H1 (cell line): ENCODE data around the gene HTR3E. TPM values are rescaled to one million over a fixed set of nuclear protein-coding genes. Genes with fewer than 3 reads are reported as not detected.

ENCODE experiments used
- CTCF ChIA-PET: fragments of 300-600 bp; sonication (Branson Sonifier 250); formaldehyde crosslinking; loops from one replicate; lab custom pipeline; 2021; ENCODE audit not compliant: partially characterized antibody; lab: Charles Lee
- POLR2A ChIA-PET: fragments of 300-600 bp; sonication (Branson Sonifier 250); formaldehyde crosslinking; loops from one replicate; lab custom pipeline; 2021; ENCODE audit warnings: inconsistent platforms; ENCODE audit not compliant: partially characterized antibody; lab: Charles Lee
- DNase-seq, 2 experiments: peaks; one replicate each; pipeline versions ENCODE4 v3.0.0 to v3.0.0-alpha.2; 2010 to 2022; ENCODE audit warnings: low spot score in 2 of 2, low read depth in 1 of 2, mixed read lengths in 1 of 2
- FAIRE-seq: peaks from 2 replicates; lab custom pipeline; 2011; peaks lifted over from hg19 to GRCh38; lab: Jason Lieb, UNC
- H2AFZ ChIP-seq: 2 replicates; pipeline ENCODE4 v1.8.1; 2012; ENCODE audit warnings: low read length, inconsistent platforms
- H2AK5ac ChIP-seq: 2 replicates; pipeline ENCODE4 v1.6.1; 2013; ENCODE audit warnings: low read depth, low read length
- H2BK120ac ChIP-seq: replicated peaks from 2 replicates; pipeline ENCODE3; 2013; ENCODE audit warnings: low read depth, low read length, inconsistent platforms
- H2BK12ac ChIP-seq: 2 replicates; pipeline ENCODE4 v1.6.1; 2013; ENCODE audit warnings: low read depth, low read length
- H2BK15ac ChIP-seq: 2 replicates; pipeline ENCODE4 v1.6.1; 2013; ENCODE audit warnings: low read length
- H2BK20ac ChIP-seq: 2 replicates; pipeline ENCODE4 v1.6.1; 2013; ENCODE audit warnings: low read length
- H2BK5ac ChIP-seq: 2 replicates; pipeline ENCODE4 v1.6.1; 2013; ENCODE audit warnings: low read depth, low read length
- H3K14ac ChIP-seq: 2 replicates; pipeline ENCODE4 v1.6.1; 2013; ENCODE audit warnings: inconsistent platforms; ENCODE audit not compliant: insufficient read length
- H3K18ac ChIP-seq: 2 replicates; pipeline ENCODE4 v1.6.1; 2013; ENCODE audit warnings: low read length; ENCODE audit errors: extremely low read depth
- H3K23ac ChIP-seq: 2 replicates; pipeline ENCODE4 v1.6.1; 2013; ENCODE audit warnings: inconsistent platforms; ENCODE audit not compliant: insufficient read length
- H3K23me2 ChIP-seq: 2 replicates; pipeline ENCODE4 v1.6.1; 2013; ENCODE audit warnings: low read depth, low read length
- H3K27ac ChIP-seq: 2 replicates; pipeline ENCODE4 v1.6.1; 2011; ENCODE audit warnings: low read depth, low read length, inconsistent platforms
- H3K27me3 ChIP-seq, 4 experiments: replicated peaks in 1 of 4; 1 replicate in 1 of 4; 2 replicates in 3 of 4; pipeline versions ENCODE4 v1.6.1 to v1.8.1; 2011 to 2013; ENCODE audit warnings: low read length in 3 of 4, mild to moderate bottlenecking in 3 of 4, inconsistent platforms in 2 of 4, mixed read lengths in 2 of 4, moderate library complexity in 1 of 4; ENCODE audit not compliant: control insufficient read depth in 3 of 4, insufficient read depth in 3 of 4; ENCODE audit errors: extremely low read depth in 1 of 4
- H3K36me3 ChIP-seq, 4 experiments: 2 replicates each; pipeline versions ENCODE4 v1.6.1 to v1.8.1; 2011 to 2013; ENCODE audit warnings: mild to moderate bottlenecking in 4 of 4, low read length in 3 of 4, moderate library complexity in 2 of 4, control low read depth in 1 of 4, inconsistent platforms in 1 of 4; ENCODE audit not compliant: insufficient read depth in 4 of 4, control insufficient read depth in 2 of 4
- H3K4ac ChIP-seq: replicated peaks from 2 replicates; pipeline ENCODE3; 2013; ENCODE audit warnings: low read length, low read depth, mixed read lengths, inconsistent platforms; ENCODE audit not compliant: insufficient read length
- H3K4me1 ChIP-seq, 4 experiments: replicated peaks in 1 of 4; 1 replicate in 1 of 4; 2 replicates in 3 of 4; pipeline versions ENCODE4 v1.6.1 to v1.8.1; 2011 to 2013; ENCODE audit warnings: low read length in 3 of 4, inconsistent platforms in 2 of 4, mixed read lengths in 1 of 4; ENCODE audit not compliant: insufficient read depth in 4 of 4, control insufficient read depth in 3 of 4
- H3K4me2 ChIP-seq, 2 experiments: 2 replicates each; pipeline versions ENCODE4 v1.6.1 to v1.8.1; 2011 to 2013; ENCODE audit warnings: low read depth in 2 of 2, low read length in 2 of 2, control low read depth in 1 of 2, inconsistent platforms in 1 of 2, mild to moderate bottlenecking in 1 of 2; ENCODE audit not compliant: insufficient read depth in 1 of 2
- H3K4me3 ChIP-seq, 4 experiments: fragments of 200-600, 300-600 bp in 1 of 4; sonication (generic), shearing (Covaris generic), sonication (Bioruptor Twin) in 1 of 4; 2 replicates each; pipeline versions ENCODE4 v1.5.1 to v1.8.1; 2011 to 2016; ENCODE audit warnings: low read length in 4 of 4, low read depth in 3 of 4, control low read depth in 2 of 4, inconsistent platforms in 2 of 4, mild to moderate bottlenecking in 2 of 4, mixed read lengths in 1 of 4, moderate library complexity in 1 of 4; ENCODE audit not compliant: insufficient read depth in 2 of 4; ENCODE audit errors: extremely low read depth in 1 of 4
- H3K56ac ChIP-seq: replicated peaks from 2 replicates; pipeline ENCODE3; 2013; ENCODE audit warnings: low read depth, mild to moderate bottlenecking, mixed read lengths, low read length, inconsistent platforms; ENCODE audit not compliant: insufficient read length
- H3K79me1 ChIP-seq: 2 replicates; pipeline ENCODE4 v1.6.1; 2013; ENCODE audit warnings: low read depth, low read length, control low read depth
- H3K79me2 ChIP-seq, 2 experiments: 2 replicates each; pipeline versions ENCODE4 v1.6.1 to v1.8.1; 2012 to 2013; ENCODE audit warnings: low read length in 2 of 2, mild to moderate bottlenecking in 2 of 2, inconsistent platforms in 1 of 2; ENCODE audit not compliant: insufficient read depth in 2 of 2, control insufficient read depth in 1 of 2
- H3K9ac ChIP-seq, 4 experiments: replicated peaks in 1 of 4; 1 replicate in 1 of 4; 2 replicates in 3 of 4; pipeline versions ENCODE4 v1.6.1 to v1.8.1; 2011 to 2013; ENCODE audit warnings: low read depth in 3 of 4, low read length in 3 of 4, control low read depth in 2 of 4, mild to moderate bottlenecking in 2 of 4, moderate library complexity in 2 of 4, inconsistent platforms in 1 of 4; ENCODE audit errors: extremely low read depth in 1 of 4
- H3K9me3 ChIP-seq, 2 experiments: 2 replicates each; pipeline versions ENCODE4 v1.6.1 to v1.8.1; 2012 to 2013; ENCODE audit warnings: mild to moderate bottlenecking in 2 of 2, moderate library complexity in 2 of 2, control low read depth in 1 of 2, inconsistent platforms in 1 of 2, low read depth in 1 of 2, low read length in 1 of 2, mixed read lengths in 1 of 2; ENCODE audit not compliant: insufficient read depth in 2 of 2
- H4K20me1 ChIP-seq, 2 experiments: replicated peaks in 1 of 2; 2 replicates each; pipeline versions ENCODE3 to v1.8.1; 2011 to 2013; ENCODE audit warnings: inconsistent platforms in 2 of 2, low read length in 2 of 2, mild to moderate bottlenecking in 1 of 2; ENCODE audit not compliant: insufficient read depth in 2 of 2, control insufficient read depth in 1 of 2
- H4K5ac ChIP-seq: 2 replicates; pipeline ENCODE4 v1.6.1; 2013; ENCODE audit warnings: low read length, low read depth, mixed read lengths, inconsistent platforms; ENCODE audit not compliant: insufficient read length
- H4K8ac ChIP-seq: 2 replicates; pipeline ENCODE4 v1.8.0; 2013; ENCODE audit warnings: mild to moderate bottlenecking, moderate library complexity, low read length, inconsistent platforms; ENCODE audit not compliant: insufficient read depth; ENCODE audit errors: extremely low read depth
- H4K91ac ChIP-seq: replicated peaks from 2 replicates; pipeline ENCODE3; 2013; ENCODE audit warnings: low read length, mixed read lengths, inconsistent platforms; ENCODE audit not compliant: insufficient read length
- ASH2L ChIP-seq: fragments of 200-600, 300-600 bp; sonication (generic); IDR thresholded peaks from one replicate; pipeline ENCODE4 v1.7.1; 2017; ENCODE audit warnings: low read length
- BACH1 ChIP-seq: IDR thresholded peaks from 2 replicates; pipeline ENCODE4 v1.6.1; 2012; ENCODE audit warnings: low read length, improper control_type of control experiment
- MAFK ChIP-seq: IDR thresholded peaks from 2 replicates; pipeline ENCODE4 v1.6.1; 2012; ENCODE audit warnings: low read depth, mild to moderate bottlenecking, improper control_type of control experiment, low read length
- RAD21 ChIP-seq, 2 experiments: IDR thresholded peaks in 1 of 2; conservative IDR thresholded peaks in 1 of 2; 2 replicates each; pipeline ENCODE4 v1.6.1; 2011; ENCODE audit warnings: low read depth in 2 of 2, low read length in 2 of 2, improper control_type of control experiment in 1 of 2, inconsistent platforms in 1 of 2, mild to moderate bottlenecking in 1 of 2, moderate library complexity in 1 of 2
- WGBS, 2 experiments: shearing (Covaris generic) in 1 of 2; methylation state at CpG; one replicate each; pipeline versions ENCODE4 v1.1.6 to v1.1.7; 2013 to 2015; ENCODE audit warnings: low lambda C conversion rate in 2 of 2, mixed read lengths in 2 of 2, inconsistent platforms in 1 of 2, low coverage in 1 of 2, missing lambda C conversion rate in 1 of 2; ENCODE audit not compliant: insufficient replicate concordance in 2 of 2, insufficient coverage in 1 of 2, insufficient read length in 1 of 2; ENCODE audit errors: extremely low coverage in 1 of 2, missing lambda C conversion rate in 1 of 2; 5-methylcytosine and 5-hydroxymethylcytosine counted together
- polyA plus RNA-seq, 7 experiments: library from polyadenylated mRNA; depleted of rRNA in 3 of 7; stranded (reverse) in 5 of 7; unstranded in 2 of 7; fragments of >200 nt in 5 of 7; fragments of 200-250 nt in 2 of 7; gene quantifications; 1 replicate in 5 of 7; 2 replicates in 1 of 7; 4 replicates in 1 of 7; pipeline versions ENCODE4 v1.2.1 to v1.2.3, GENCODE V29; 2011 to 2013; ENCODE audit warnings: missing spikeins in 2 of 7, mixed read lengths in 2 of 7
- total RNA-seq: library from RNA; stranded (reverse); fragmentation: NEBNext Ultra II Directional; extraction: Animal tissue kit (Norgen Biotek cat#: 25700); gene quantifications from 2 replicates; pipeline ENCODE4 v1.2.1, GENCODE V29; 2021
- TF ChIP-seq, protein P1 (sequence below), 3 experiments: IDR thresholded peaks; 1 replicate in 2 of 3; 2 replicates in 1 of 3; pipeline versions ENCODE4 v1.5.1 to v1.6.1; 2011; ENCODE audit warnings: low read length in 3 of 3, mild to moderate bottlenecking in 3 of 3, inconsistent platforms in 2 of 3, low read depth in 1 of 3, moderate library complexity in 1 of 3; ENCODE audit not compliant: insufficient read depth in 1 of 3; ENCODE audit errors: control extremely low read depth in 1 of 3

Gene HTR3E
- total and polyA plus RNA-seq, 2 of the 8 experiments (the other 6 are each of a cell fraction or from before 2014, with no cell fraction given): not detected

- H3K79me2 ChIP-seq: no peaks in the 10 kb centered on the region
- POLR2A ChIA-PET: no interaction called here
- no peak for TF ChIP-seq BACH1
- TF ChIP-seq, protein P1, sequence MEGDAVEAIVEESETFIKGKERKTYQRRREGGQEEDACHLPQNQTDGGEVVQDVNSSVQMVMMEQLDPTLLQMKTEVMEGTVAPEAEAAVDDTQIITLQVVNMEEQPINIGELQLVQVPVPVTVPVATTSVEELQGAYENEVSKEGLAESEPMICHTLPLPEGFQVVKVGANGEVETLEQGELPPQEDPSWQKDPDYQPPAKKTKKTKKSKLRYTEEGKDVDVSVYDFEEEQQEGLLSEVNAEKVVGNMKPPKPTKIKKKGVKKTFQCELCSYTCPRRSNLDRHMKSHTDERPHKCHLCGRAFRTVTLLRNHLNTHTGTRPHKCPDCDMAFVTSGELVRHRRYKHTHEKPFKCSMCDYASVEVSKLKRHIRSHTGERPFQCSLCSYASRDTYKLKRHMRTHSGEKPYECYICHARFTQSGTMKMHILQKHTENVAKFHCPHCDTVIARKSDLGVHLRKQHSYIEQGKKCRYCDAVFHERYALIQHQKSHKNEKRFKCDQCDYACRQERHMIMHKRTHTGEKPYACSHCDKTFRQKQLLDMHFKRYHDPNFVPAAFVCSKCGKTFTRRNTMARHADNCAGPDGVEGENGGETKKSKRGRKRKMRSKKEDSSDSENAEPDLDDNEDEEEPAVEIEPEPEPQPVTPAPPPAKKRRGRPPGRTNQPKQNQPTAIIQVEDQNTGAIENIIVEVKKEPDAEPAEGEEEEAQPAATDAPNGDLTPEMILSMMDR (IDR thresholded peaks at IDR 0.05; ENCODE audit: control extremely low read depth in 1 of 3, insufficient read depth in 1 of 3, low read depth in 1 of 3, low read length in 3 of 3): peak; percentile 15 to 23 (median 21); a peak in 3 of 4 replicates
- TF ChIP-seq MAFK: no peak
- TF ChIP-seq RAD21 (IDR thresholded peaks at IDR 0.05 in 1 of 2, conservative IDR thresholded peaks at IDR 0.05 in 1 of 2; ENCODE audit: low read depth in 2 of 2, low read length in 2 of 2): peak; percentile 52 to 61
- TF ChIP-seq ASH2L: no peak
- H4K91ac ChIP-seq: no peak overlapping the region
- H3K4me2 ChIP-seq: no peak overlapping the region
- no peak overlapping the region for H3K27ac ChIP-seq
- WGBS, 2 experiments: 87% methylated on average over 6 of the region's 6 CpGs; no CpG with 5 or more reads in 1 of the 2 experiments
- H3K36me3 ChIP-seq: no peaks in the 10 kb centered on the region
- no peaks in the 10 kb centered on the region for H4K20me1 ChIP-seq
- no peak overlapping the region for H3K4me3 ChIP-seq
- no peak overlapping the region for H3K23ac ChIP-seq
- H3K18ac ChIP-seq: no peak overlapping the region
- H2AFZ ChIP-seq: no peak overlapping the region
- H3K9ac ChIP-seq: no peak overlapping the region
- H3K27me3 ChIP-seq: no peaks in the 10 kb centered on the region
- no peaks in the 10 kb centered on the region for H3K4me1 ChIP-seq
- H3K9me3 ChIP-seq: no peaks in the 10 kb centered on the region
- H3K23me2 ChIP-seq: no peaks in the 10 kb centered on the region
- H2BK15ac ChIP-seq: no peak overlapping the region
- no peak overlapping the region for H2BK5ac ChIP-seq
- H3K56ac ChIP-seq: no peak overlapping the region
- no peak overlapping the region for H3K14ac ChIP-seq
- no peak overlapping the region for H4K5ac ChIP-seq
- CTCF ChIA-PET: interaction anchor here (0.7 to 1.3 kb wide), 3 partner anchors 10 to 74 kb away, joined by 3 to 4 read pairs (median 3); no protein-coding TSS in a partner anchor
- H2BK12ac ChIP-seq: no peak overlapping the region
- no peak overlapping the region for H2BK120ac ChIP-seq
- H2AK5ac ChIP-seq: no peak overlapping the region
- H4K8ac ChIP-seq: no peak overlapping the region
- no peaks in the 10 kb centered on the region for H3K79me1 ChIP-seq
- no peak overlapping the region for H3K4ac ChIP-seq
- FAIRE-seq: no peak
- H2BK20ac ChIP-seq: no peak overlapping the region
- no peak for DNase-seq
Observed at GRCh38 chr3:184117636-184118035, 20.8 kb downstream of the HTR3E start.
